Stimulated activated CD8-positive, alpha-beta memory T cell treated with anti-CD3 and anti-CD28 coated beads, Interleukin-7, amount 100 ng/mL, for 1 hour (primary cell): Measurements from ENCODE around the gene LRRC72.

ENCODE experiments used
- DNase-seq, 2 donors: peaks; one replicate each; pipeline ENCODE4 v3.0.0-alpha.2; 2020; ENCODE audit warnings: low read depth in 2 of 2

LRRC72 gene

DNA sequence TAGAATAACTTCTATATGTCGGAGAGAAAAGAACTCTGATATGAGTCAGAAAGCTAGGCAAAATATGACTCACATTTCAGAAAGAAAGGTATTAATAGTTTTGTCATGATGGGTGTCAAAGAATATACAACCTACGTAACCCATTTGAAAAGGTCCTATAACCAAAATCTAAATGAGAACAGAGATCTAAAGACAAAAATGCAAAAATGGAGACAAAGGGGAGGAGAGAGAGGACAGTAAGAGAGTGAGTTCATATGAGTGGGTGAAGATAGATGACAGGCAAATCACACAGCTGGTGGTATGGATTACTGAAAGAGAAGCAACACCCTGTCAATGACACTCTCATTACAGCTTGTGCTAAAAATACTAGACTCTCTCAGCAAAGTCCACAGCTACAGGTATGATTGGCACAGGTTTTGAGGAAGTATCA, 93.4 kb downstream of the LRRC72 start:
- DNase-seq, result no peak

- no peak for DNase-seq
Observed at GRCh38 chr7:16626388-16626787, 99.8 kb downstream of the LRRC72 start.

- DNase-seq, result no peak
Observed at GRCh38 chr7:16627236-16627635, 100.6 kb downstream of the LRRC72 start.

DNA sequence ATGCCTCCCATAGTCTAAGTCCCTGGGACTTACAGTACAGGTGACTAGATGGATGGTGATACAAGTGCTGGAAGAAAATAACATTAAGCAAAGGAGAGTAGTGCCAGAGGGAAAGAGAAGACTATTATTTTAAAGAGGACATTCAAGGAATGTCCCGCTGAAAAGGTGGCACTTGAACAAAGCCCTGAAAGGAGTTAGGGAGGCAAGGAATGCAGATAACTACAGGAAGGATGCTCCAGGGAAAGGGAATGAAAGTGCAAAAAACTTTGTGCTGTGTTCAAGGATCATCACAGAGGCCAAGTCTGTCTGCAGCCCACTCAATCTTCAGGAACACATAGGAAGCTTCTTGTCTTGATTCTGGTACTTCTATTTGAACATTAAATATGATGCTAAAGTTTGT, 104.0 kb downstream of the LRRC72 start:
- DNase-seq, result no peak
